ENCODE results near the gene DCP1B. TPM values are rescaled to one million over a fixed set of nuclear protein-coding genes. Genes with fewer than 3 reads are reported as not detected.

DCP1B gene
- total RNA-seq, 1 donor from 2014 or later: 13.6 TPM

DNA sequence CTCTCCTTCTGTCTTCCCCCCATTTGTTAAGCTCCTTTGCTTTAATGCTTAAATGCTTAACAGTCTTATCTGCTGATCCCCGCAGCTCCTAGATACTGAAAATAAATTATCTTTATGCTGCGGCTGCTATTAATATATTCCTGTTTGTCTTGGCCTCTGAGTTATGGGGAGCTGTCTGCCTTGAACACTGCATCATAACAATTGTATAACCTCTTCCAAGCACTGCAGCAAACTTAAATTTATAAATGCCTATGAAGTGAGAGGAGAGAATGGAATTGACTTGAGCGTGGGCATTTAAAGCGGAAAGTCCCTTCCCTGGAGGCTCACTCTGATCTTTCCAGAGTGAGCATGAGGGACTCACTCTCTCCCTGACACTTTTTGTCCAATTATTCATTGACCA, 23.1 kb upstream of the DCP1B start:
- no peak overlapping the region for H3K27ac Mint-ChIP-seq (ENCODE audit: unreplicated experiment)
- H3K4me1 Mint-ChIP-seq (ENCODE audit: unreplicated experiment): peaks cover 6% of the 10 kb centered on the region
- no peak overlapping the region for H3K4me3 Mint-ChIP-seq (ENCODE audit: unreplicated experiment)
- H3K9me3 Mint-ChIP-seq (ENCODE audit: unreplicated experiment): no peaks in the 10 kb centered on the region
- TF ChIP-seq, protein P1, sequence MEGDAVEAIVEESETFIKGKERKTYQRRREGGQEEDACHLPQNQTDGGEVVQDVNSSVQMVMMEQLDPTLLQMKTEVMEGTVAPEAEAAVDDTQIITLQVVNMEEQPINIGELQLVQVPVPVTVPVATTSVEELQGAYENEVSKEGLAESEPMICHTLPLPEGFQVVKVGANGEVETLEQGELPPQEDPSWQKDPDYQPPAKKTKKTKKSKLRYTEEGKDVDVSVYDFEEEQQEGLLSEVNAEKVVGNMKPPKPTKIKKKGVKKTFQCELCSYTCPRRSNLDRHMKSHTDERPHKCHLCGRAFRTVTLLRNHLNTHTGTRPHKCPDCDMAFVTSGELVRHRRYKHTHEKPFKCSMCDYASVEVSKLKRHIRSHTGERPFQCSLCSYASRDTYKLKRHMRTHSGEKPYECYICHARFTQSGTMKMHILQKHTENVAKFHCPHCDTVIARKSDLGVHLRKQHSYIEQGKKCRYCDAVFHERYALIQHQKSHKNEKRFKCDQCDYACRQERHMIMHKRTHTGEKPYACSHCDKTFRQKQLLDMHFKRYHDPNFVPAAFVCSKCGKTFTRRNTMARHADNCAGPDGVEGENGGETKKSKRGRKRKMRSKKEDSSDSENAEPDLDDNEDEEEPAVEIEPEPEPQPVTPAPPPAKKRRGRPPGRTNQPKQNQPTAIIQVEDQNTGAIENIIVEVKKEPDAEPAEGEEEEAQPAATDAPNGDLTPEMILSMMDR (IDR thresholded peaks at IDR 0.05; ENCODE audit: unreplicated experiment): no peak
- peaks cover 1% of the 10 kb centered on the region for H3K27me3 Mint-ChIP-seq (ENCODE audit: unreplicated experiment)
- H3K36me3 Mint-ChIP-seq (ENCODE audit: low read depth, unreplicated experiment): no peaks in the 10 kb centered on the region
- DNase-seq (ENCODE audit: low spot score): no peak

DNA sequence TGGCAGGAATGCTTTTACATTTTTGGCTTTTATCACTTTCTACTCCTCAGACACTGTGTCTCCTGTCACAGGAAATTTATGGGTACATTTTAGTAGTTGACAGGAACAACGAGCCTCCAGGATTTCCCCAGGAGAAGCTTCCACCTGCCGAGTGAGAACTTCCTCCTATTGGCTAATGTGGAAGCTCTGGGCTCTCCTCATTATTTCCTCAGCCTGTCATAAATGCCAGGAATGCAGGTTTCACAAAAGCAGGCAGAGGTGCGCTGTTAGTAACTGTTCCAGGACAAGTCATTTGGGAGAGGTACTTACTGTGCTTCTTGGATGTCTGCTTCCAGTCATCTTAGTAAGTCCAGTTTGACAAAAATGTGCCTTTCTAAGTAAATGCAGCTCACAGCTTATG, 19.1 kb upstream of the DCP1B start:
- H3K27ac Mint-ChIP-seq (ENCODE audit: unreplicated experiment): peak overlapping the region; percentile 82

DNA sequence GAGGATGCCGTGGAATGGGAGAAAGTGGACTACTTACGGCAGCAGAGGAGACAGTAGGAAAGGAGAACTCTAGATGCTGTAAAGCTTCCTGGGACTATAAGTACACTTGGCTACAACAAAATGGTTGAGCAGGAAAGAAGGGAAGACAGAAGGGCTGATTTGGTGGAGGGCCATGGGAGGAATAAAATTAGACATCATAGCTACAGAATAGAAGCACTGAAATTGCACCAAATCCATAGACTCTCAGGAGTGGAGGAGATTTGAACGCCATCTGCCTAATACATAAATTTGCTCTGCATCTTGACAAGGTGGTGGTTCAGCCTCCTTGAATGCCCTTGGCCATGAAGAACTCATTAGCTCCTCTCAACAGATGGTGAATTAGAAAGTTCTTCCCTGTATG, 16.3 kb upstream of the DCP1B start:
- H3K4me1 Mint-ChIP-seq (ENCODE audit: unreplicated experiment): peaks cover 13% of the 10 kb centered on the region
- H3K36me3 Mint-ChIP-seq (ENCODE audit: low read depth, unreplicated experiment): no peaks in the 10 kb centered on the region
- TF ChIP-seq, protein P1 (IDR thresholded peaks at IDR 0.05; ENCODE audit: unreplicated experiment): no peak
- no peak for DNase-seq (ENCODE audit: low spot score)
- no peaks in the 10 kb centered on the region for H3K9me3 Mint-ChIP-seq (ENCODE audit: unreplicated experiment)
- no peak overlapping the region for H3K27ac Mint-ChIP-seq (ENCODE audit: unreplicated experiment)
- H3K4me3 Mint-ChIP-seq (ENCODE audit: unreplicated experiment): no peak overlapping the region
- H3K27me3 Mint-ChIP-seq (ENCODE audit: unreplicated experiment): peaks cover 1% of the 10 kb centered on the region

More for the DNA sequence above, 19.1 kb upstream of the DCP1B start:
- no peaks in the 10 kb centered on the region for H3K9me3 Mint-ChIP-seq (ENCODE audit: unreplicated experiment)
- peaks cover 1% of the 10 kb centered on the region for H3K27me3 Mint-ChIP-seq (ENCODE audit: unreplicated experiment)
- H3K36me3 Mint-ChIP-seq (ENCODE audit: low read depth, unreplicated experiment): no peaks in the 10 kb centered on the region
- H3K4me3 Mint-ChIP-seq (ENCODE audit: unreplicated experiment): no peak overlapping the region
- TF ChIP-seq, protein P1 (IDR thresholded peaks at IDR 0.05; ENCODE audit: unreplicated experiment): no peak
- peak; percentile 15 for DNase-seq (ENCODE audit: low spot score)
- H3K4me1 Mint-ChIP-seq (ENCODE audit: unreplicated experiment): peaks cover 1% of the 10 kb centered on the region

DNA sequence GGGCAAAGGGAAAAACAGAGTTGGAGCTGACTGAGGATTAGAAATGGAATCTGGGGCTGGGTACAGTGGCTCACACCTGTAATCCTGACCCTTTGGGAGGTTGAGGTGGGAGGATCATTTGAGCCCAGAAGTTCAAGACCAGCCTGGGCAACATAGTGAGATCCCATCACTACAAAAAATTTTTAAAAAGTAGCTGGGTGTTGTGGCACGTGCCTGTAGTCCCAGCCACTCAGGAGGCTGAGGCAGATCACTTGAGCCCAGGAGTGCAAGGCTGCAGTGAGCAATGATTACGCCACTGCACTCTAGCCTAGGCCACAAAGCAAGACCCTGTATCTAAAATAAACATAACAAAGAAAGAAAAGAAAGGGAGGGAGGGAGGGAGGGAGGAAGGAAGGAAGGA, 14.9 kb upstream of the DCP1B start:
- Mint-ChIP-seq H3K36me3 (ENCODE audit: low read depth, unreplicated experiment) (no peaks in the 10 kb centered on the region), H3K4me1 (ENCODE audit: unreplicated experiment) (peaks cover 13% of the 10 kb centered on the region), H3K9me3 (ENCODE audit: unreplicated experiment) (no peaks in the 10 kb centered on the region), H3K4me3 (ENCODE audit: unreplicated experiment) (no peak overlapping the region), H3K27me3 (ENCODE audit: unreplicated experiment) (peaks cover 1% of the 10 kb centered on the region), H3K27ac (ENCODE audit: unreplicated experiment) (no peak overlapping the region)
- DNase-seq (ENCODE audit: low spot score): no peak
- TF ChIP-seq, protein P1 (IDR thresholded peaks at IDR 0.05; ENCODE audit: unreplicated experiment): no peak

DNA sequence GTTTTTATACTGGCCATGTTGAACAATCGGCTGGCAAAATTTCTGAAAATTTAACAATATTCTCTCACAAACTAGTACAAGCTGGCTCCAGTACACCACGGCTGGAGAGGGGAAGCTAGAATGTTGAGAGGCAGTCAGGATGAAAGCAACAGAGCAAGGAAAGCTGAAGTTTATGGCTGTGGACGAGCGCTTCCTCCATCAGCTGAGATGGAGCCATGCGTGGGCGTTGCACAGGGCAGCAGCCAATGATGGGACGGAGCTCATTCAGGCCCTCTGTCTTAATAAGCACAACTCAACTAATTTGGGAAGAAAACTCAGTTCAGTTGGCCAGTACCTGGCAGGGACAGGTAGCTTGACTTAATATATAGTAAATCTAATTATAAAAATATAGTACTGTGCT, 14.1 kb upstream of the DCP1B start:
- TF ChIP-seq, protein P1 (IDR thresholded peaks at IDR 0.05; ENCODE audit: unreplicated experiment): no peak
- DNase-seq (ENCODE audit: low spot score): no peak
- peaks cover 20% of the 10 kb centered on the region for H3K4me1 Mint-ChIP-seq (ENCODE audit: unreplicated experiment)
- H3K27ac Mint-ChIP-seq (ENCODE audit: unreplicated experiment): no peak overlapping the region
- no peak overlapping the region for H3K4me3 Mint-ChIP-seq (ENCODE audit: unreplicated experiment)
- no peaks in the 10 kb centered on the region for H3K36me3 Mint-ChIP-seq (ENCODE audit: low read depth, unreplicated experiment)
- H3K9me3 Mint-ChIP-seq (ENCODE audit: unreplicated experiment): no peaks in the 10 kb centered on the region
- peaks cover 1% of the 10 kb centered on the region for H3K27me3 Mint-ChIP-seq (ENCODE audit: unreplicated experiment)
